Islet precursor cell (in vitro differentiated cells): ENCODE measurements around the gene C19orf73.

Experiments
- DNase-seq: peaks from one replicate; pipeline ENCODE4 v3.0.0-alpha.2; 2018

C19orf73 gene

DNA sequence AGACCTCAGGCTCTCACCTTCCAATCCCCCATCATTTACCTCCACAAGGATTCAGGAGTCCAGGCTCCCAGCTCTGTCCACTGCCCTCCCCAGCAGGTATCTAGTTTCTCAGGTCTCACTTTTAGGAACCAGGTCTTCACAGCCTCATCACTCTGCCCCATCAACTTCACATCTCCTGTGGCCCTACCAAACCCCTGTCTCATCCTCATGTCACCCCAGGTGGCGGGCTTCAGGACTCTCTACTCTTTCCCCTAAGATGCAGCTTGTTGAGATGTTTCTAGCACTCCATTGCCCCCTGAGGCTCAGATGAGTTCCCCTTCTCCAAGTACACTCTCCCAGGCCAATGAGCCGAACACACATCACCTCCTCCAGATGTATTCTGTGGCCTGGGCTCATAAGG, 1.9 kb upstream of the C19orf73 start:
- no peak for DNase-seq

- no peak for DNase-seq
Measured at GRCh38 chr19:49120325-49120683, 1.4 kb upstream of the C19orf73 start.

- peak; percentile 91 for DNase-seq
Measured at GRCh38 chr19:49119411-49120324, 725 bp upstream of the C19orf73 start, which contains the start of gene PPFIA3. Gene PPFIA3 (plus strand): TSS chr19:49119544. CDS start chr19:49127874, 8,330 bp downstream.

DNA sequence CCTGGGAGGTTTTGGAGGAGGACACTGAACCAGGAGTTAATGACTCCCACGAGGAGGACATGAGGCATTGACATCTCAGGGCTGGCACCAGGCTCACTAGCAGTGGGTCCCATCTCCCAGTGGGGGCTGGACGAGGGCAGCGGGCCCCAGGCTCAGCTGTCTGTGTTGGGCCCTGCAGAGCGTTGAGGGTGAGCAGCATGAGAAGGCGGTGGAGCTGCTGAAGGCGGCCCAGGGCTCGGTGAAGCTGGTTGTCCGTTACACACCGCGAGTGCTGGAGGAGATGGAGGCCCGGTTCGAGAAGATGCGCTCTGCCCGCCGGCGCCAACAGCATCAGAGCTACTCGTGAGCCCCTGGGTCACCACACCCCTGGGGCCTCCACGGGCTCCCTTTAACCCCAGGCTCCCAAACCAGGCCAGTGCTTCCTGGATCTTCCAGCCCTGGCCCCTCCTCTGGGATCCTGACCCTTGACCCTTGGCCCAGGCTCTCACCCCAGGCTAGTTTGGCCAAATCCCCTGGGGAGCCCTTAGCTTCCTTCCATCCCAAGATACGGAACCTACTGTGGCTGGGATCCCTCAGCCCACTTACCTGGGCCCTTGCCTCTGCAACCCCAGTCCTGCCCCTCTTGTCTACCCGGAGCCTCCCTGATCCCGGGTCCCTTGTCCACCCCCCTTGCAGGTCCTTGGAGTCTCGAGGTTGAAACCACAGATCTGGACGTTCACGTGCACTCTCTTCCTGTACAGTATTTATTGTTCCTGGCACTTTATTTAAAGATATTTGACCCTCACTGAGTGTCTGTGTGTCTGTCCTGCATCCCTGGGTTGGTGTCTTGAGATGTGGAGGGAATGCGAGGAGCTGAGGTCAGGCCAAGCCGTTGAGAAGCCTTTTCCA, 1.0 kb downstream of the C19orf73 start:
- no peak for DNase-seq

- no peak for DNase-seq
Measured at GRCh38 chr19:49116544-49116943, 2.4 kb downstream of the C19orf73 start.

- peak; percentile 82 for DNase-seq
Measured at GRCh38 chr19:49114630-49115363, 4.1 kb downstream of the C19orf73 start.

DNA sequence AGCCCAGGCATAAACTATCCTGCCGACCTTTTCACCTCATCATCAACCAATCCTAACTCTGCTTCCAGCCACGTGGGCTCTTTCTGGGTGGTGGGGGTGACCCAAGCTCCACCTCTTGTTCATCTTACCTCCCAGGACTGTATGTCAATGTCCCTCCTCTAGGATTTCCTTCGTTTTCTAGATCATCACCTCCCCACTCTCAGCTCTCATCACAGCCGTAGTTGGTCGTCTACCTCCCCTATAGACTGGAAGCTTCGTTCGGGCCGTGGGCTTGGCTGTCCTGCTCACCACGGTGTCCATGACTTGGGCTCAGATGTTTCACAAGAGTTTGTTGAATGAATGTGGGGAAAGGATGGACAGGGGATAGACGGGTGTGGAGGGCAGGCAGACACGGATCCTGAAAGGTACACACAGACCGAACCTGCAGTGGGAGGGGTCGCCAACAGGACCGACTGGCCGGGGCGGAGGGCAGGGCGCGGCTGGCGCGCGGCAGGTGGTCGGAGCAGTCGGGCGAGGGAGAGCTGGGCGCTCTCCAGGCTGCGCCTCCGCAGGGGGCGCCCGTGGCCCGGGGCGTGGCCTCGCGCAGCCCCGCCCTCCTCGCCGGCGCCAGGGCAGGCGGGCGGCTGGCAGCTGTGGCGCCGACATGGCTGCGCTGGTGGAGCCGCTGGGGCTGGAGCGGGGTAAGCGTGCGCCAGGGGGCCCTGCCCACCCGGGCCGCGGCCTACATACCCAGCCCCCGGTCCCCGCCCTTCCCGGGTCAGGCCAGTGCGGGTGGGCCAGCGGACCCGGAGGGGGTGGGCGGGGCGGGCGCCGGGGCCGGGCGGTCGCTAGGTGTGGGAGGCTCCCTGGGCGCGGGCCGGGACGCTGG, 4.9 kb downstream of the C19orf73 start, which contains the start of gene LIN7B:
TSS of gene LIN7B (plus strand) at position 609 of the 868 bp plus-strand sequence. CDS start at position 644, 35 bp downstream.
- DNase-seq, result peak; percentile 92

GRCh38 chr19:49111218-49111998, 7.5 kb downstream of the C19orf73 start:
- DNase-seq, result no peak

- no peak for DNase-seq
Measured at GRCh38 chr19:49110567-49110966, 8.4 kb downstream of the C19orf73 start.

GRCh38 chr19:49109569-49110233, 9.2 kb downstream of the C19orf73 start:
- no peak for DNase-seq

DNA sequence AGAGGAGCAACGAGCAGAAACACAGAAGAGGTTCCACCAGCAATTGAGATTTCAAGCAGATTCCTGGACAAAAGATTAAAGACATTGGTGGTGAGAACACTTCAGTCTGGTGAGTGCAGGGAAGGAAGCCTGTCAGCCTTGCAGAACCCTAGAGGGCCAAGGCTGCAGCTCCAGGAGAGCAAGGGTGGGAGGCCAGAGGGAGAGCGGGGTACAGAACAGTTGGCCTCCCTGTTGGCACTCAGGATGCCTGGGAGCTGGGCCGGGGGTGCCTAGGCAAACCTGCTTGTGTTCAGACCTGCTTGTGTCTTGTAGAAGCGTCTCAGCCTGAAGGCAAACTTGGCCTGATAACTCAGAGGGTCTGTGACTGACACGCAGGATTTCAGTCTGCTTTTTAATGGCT, 9.9 kb downstream of the C19orf73 start:
- DNase-seq, result no peak

GRCh38 chr19:49107625-49108459, 11.1 kb downstream of the C19orf73 start:
- no peak for DNase-seq

DNA sequence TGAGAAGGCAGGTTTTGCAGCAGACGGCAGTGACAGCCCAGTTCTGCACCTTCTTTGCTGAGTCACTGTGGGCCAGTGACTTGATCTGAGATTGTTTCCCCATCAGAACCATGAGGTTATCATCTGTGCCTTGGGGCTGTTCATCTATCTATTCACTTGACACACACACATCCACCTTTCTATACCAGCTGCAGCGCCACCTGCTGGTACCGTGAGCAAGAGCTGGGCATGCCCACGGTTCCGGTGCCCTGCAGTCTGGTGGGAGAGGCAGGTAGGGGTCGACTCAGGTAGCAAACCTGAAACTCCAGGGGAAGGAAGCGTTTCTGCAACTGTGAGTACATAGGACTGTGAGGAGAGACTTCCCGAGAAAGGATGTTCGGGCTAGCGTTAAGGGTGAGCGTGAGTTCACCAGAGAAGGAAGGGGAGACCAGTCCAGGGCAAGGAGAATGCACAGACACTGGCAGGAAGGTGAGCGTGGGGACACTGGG, 12.3 kb downstream of the C19orf73 start:
- DNase-seq, result peak; percentile 78

DNA sequence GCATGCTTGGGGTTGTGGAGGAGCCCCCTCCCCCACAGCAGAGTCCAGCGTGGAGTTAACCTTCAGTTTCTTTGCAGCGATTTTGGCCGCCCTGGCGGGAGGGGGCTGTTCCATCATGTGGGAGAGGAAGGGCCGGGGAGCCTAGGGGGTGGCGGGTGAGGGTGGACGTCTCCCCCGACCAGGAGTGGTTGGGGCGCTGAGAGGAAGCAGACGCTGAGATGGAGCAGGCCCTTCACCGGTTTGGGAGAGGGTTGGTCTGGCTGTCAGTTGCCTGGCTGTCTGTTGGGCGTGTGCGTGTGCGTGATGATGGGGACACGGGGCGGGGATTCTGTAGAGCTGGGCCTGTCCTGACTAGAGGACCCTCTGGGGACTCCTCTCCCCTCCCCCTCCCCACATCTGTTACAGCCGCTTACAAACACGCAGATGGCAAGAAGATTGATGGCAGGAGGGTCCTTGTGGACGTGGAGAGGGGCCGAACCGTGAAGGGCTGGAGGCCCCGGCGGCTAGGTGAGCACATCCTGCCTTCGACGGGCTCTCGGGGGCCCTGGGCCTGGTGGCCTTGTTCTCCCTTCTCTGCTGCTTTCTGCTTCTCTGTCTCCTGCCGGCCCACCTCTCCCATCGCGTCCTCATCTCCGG, 14.6 kb downstream of the C19orf73 start:
- DNase-seq, result no peak

DNA sequence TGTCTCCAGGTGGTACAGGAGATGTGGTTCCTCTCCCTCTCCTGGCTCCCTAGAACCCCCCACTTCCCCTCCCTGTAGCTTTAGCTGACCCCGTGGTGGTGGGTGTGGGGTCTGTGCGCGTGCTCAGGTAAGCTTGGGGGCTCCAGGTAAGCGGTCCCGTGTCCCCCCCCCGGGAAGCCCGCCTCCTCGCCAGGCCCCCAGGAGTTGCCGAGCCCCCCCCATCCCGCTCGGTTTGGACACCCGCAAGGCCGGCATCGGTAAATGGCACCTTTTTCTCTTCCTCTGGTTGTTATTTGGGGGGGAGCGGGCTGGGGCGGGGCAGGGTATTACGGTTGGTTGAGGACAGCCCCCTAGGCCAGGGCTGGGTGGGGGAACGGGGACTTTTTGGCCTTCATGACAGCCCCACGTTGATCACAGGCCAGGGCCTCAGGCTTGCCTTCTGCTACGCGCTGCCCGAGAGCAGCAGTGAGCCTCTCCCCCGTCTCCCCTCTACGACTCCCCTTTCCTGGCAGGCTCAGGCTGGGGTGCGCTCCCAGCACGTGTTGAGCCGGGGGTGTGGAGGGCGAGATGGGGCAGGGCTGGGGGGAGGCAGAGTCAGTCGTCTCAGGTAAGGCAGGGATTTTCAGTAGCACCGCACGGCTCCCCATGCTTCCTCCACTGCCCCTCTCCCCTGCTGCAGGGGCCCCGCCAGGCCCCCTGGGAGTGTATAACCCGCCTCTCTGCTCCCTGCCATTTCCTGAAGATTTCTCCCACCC, 15.4 kb downstream of the C19orf73 start:
- no peak for DNase-seq

- DNase-seq, result no peak
Measured at GRCh38 chr19:49102303-49102702, 16.6 kb downstream of the C19orf73 start.

DNA sequence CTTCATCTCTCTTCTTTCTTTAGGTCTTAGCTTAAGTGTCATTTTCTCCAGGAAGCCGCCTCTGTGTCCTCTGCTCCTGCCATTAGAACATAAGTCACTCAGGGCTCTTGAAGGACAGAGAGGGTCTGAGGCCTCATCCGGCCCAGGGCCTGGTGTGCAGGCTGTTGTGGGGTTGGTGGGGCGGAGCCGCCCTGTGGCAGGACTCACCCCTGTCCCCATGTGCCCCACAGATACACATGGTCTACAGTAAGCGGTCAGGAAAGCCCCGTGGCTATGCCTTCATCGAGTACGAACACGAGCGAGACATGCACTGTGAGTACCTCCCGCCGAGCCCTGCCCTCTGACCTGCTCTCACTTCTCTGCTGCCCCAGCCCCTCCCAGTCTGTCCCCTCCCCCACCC, 17.8 kb downstream of the C19orf73 start:
- no peak for DNase-seq

DNA sequence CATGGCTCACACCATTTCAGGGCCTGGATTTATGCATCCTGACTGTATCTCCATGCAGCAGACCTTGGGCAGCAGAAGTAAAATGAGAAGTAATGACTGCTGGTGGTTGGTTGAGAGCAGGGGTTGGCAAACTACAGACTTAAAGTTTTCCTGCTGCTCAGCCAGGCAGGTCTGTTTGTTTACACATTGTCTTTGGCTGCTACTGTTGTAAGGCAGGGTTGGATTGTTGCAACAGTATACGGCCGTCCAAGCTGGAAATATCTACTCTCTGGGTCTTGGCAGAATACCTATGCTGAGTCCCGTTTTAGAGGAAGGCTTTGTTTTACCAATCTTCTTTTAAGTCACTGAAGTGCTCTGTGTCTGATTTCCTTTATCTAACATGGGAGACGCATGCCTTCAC, 20.1 kb downstream of the C19orf73 start:
- DNase-seq, result no peak
